Measurements from ENCODE around the gene HUS1. TPM values are rescaled to one million over a fixed set of nuclear protein-coding genes. Genes with fewer than 3 reads are reported as not detected.

HUS1 gene
- total and polyA plus RNA-seq, 2 of the 4 experiments (the other 2 are of a cell fraction) = 16.2 to 18.3 TPM

- no peak overlapping the region for H3K14ac ChIP-seq (replicated peaks; ENCODE audit: low read depth, low read length)
- no peak overlapping the region for H2AK5ac ChIP-seq (ENCODE audit: low read depth, low read length)
- H3K27ac ChIP-seq (ENCODE audit: insufficient read depth, low read length) = no peak overlapping the region
- intact Hi-C loops (cut with micrococcal nuclease) = loop anchor here (5.0 kb wide), 1 partner anchor 97 kb away; the partner anchor contains the start of gene UPP1
- no peak overlapping the region for H2BK5ac ChIP-seq (ENCODE audit: low read depth, low read length, poor library complexity, severe bottlenecking)
- no peak overlapping the region for H2AFZ ChIP-seq (replicated peaks; ENCODE audit: low read length, poor library complexity)
- no peak overlapping the region for H3K18ac ChIP-seq (ENCODE audit: low read depth, low read length)
- ChIA-PET POLR2A (ENCODE audit: unreplicated experiment) (no interaction called here), CTCF (interaction anchor here (1.1 to 2.0 kb wide), 3 partner anchors 8 to 104 kb away, joined by 4 to 8 read pairs (median 5); partner anchors contain the start of gene UPP1)
- no peak overlapping the region for H2BK20ac ChIP-seq (ENCODE audit: low read depth, low read length)
- H4K20me1 ChIP-seq (ENCODE audit: insufficient read depth, low read length) = no peaks in the 10 kb centered on the region
- no peak overlapping the region for H2AK9ac ChIP-seq (replicated peaks; ENCODE audit: low read depth, low read length, poor library complexity)
- H2BK120ac ChIP-seq (ENCODE audit: low read depth, low read length) = no peak overlapping the region
- H3K79me1 ChIP-seq (ENCODE audit: low read depth in 1 of 2, low read length in 2 of 2) = no peaks in the 10 kb centered on the region
- no peaks in the 10 kb centered on the region; the same call in 1 of the 2 replicates for H3K27me3 ChIP-seq (ENCODE audit: control insufficient read depth, insufficient read depth, low read length)
- no peaks in the 10 kb centered on the region; the same call in 1 of the 2 replicates for H3K4me1 ChIP-seq (ENCODE audit: control insufficient read depth, insufficient read depth, low read length)
- no peak for DNase-seq
- dilution Hi-C loops (cut with HindIII; ENCODE audit: low sequenced_read_pairs, unreplicated experiment) = loop anchor here (25.0 kb wide), 1 partner anchor 122 kb away; no protein-coding TSS in a partner anchor
- H2BK15ac ChIP-seq (ENCODE audit: low read depth, low read length) = no peak overlapping the region
- no peak overlapping the region for H3K4me2 ChIP-seq (ENCODE audit: low read depth, low read length)
- no peaks in the 10 kb centered on the region for H3K36me3 ChIP-seq (ENCODE audit: control insufficient read depth, insufficient read depth, low read length)
- no peak overlapping the region for H3K23ac ChIP-seq (ENCODE audit: low read depth, low read length)
- no peaks in the 10 kb centered on the region for H3K9me3 ChIP-seq (ENCODE audit: control insufficient read depth, insufficient read depth, low read length)
- no CpG with 5 or more reads among the region's 5 CpGs for WGBS, 2 experiments (ENCODE audit: extremely low coverage in 2 of 2, insufficient read length in 1 of 2)
- H4K91ac ChIP-seq (ENCODE audit: insufficient read depth, low read depth, low read length) = no peak overlapping the region
- H3K9ac ChIP-seq (ENCODE audit: low read depth, low read length) = no peak overlapping the region
- H3K9me1 ChIP-seq (ENCODE audit: insufficient read depth, low read length) = no peaks in the 10 kb centered on the region
- ATAC-seq (ENCODE audit: low read depth) = no peak
- H4K8ac ChIP-seq (ENCODE audit: low read depth in 2 of 2, low read length in 2 of 2) = no peak overlapping the region
- no peak overlapping the region for H4K5ac ChIP-seq (ENCODE audit: low read depth, low read length)
- no TSS peak for BruUV-seq (replicated peaks)
- no peak for TF ChIP-seq CTCF (conservative IDR thresholded peaks at IDR 0.05; ENCODE audit: low read depth, low read length)
- TF ChIP-seq BHLHE40 (IDR thresholded peaks at IDR 0.05; ENCODE audit: low read depth, low read length) = no peak
- no peak for TF ChIP-seq MXI1 (IDR thresholded peaks at IDR 0.05; ENCODE audit: borderline replicate concordance, low read depth, low read length)
- no peak for TF ChIP-seq MAFK (IDR thresholded peaks at IDR 0.05; ENCODE audit: low read depth, low read length)
- TF ChIP-seq RAD21 (IDR thresholded peaks at IDR 0.05; ENCODE audit: low read length) = no peak
- TF ChIP-seq CEBPB (IDR thresholded peaks at IDR 0.05; ENCODE audit: low read depth, low read length) = no peak
- no peak for TF ChIP-seq RFX5 (IDR thresholded peaks at IDR 0.05; ENCODE audit: low read depth, low read length)
- no peak for TF ChIP-seq FOS (IDR thresholded peaks at IDR 0.05; ENCODE audit: low read depth, low read length)
- no peak for TF ChIP-seq USF2 (IDR thresholded peaks at IDR 0.05; ENCODE audit: low read depth, low read length)
- TF ChIP-seq CHD1 (IDR thresholded peaks at IDR 0.05; ENCODE audit: low read depth, low read length) = no peak
- TF ChIP-seq NFE2L2 (IDR thresholded peaks at IDR 0.05; ENCODE audit: low read depth, low read length) = no peak
- no peak for TF ChIP-seq SMC3 (IDR thresholded peaks at IDR 0.05; ENCODE audit: low read depth, low read length)
- no peak for TF ChIP-seq ELK1 (IDR thresholded peaks at IDR 0.05; ENCODE audit: borderline replicate concordance, low read depth, low read length)
- no peak for TF ChIP-seq RCOR1 (IDR thresholded peaks at IDR 0.05; ENCODE audit: insufficient replicate concordance, low read length)
- no peak for TF ChIP-seq POLR2A (IDR thresholded peaks at IDR 0.05; ENCODE audit: low read depth, low read length)
- H3K56ac ChIP-seq (ENCODE audit: extremely low read depth, insufficient read depth, low read length) = no peak overlapping the region
- no peak overlapping the region for H3K4ac ChIP-seq (ENCODE audit: low read depth, low read length)
- in situ Hi-C loops (cut with MboI; ENCODE audit: low sequenced_read_pairs) = no loop called here
- H3K4me3 ChIP-seq (ENCODE audit: insufficient read depth, low read depth, low read length) = no peak overlapping the region
These were observed 11.2 kb upstream of the HUS1 start for GRCh38 chr7:47990592-47990991.
